Type B pancreatic cell (in vitro differentiated cells): ENCODE results near the gene PRDM5. TPM values are rescaled to one million over a fixed set of nuclear protein-coding genes. Genes with fewer than 3 reads are reported as not detected.
"Not testable (repeated sequence)": the region's sequence is repeated elsewhere in the genome, so short reads cannot be mapped to it uniquely, and the experiment has no call there.

ENCODE experiments used
- DNase-seq: peaks from one replicate; pipeline ENCODE4 v3.0.0; 2021; ENCODE audit warnings: mixed read lengths; ENCODE audit not compliant: unreplicated experiment; ENCODE audit errors: extremely low spot score
- H3K27ac Mint-ChIP-seq: 2 replicates; pipeline ENCODE4 v1.8.0; 2021; ENCODE audit warnings: mild to moderate bottlenecking, mixed read lengths
- H3K27me3 Mint-ChIP-seq: 2 replicates; pipeline ENCODE4 v1.8.0; 2021; ENCODE audit warnings: mixed read lengths
- H3K36me3 Mint-ChIP-seq: 2 replicates; pipeline ENCODE4 v1.8.0; 2021; ENCODE audit warnings: mixed read lengths
- H3K4me1 Mint-ChIP-seq: one replicate; pipeline ENCODE4 v1.8.0; 2021; ENCODE audit warnings: mixed read lengths; ENCODE audit not compliant: unreplicated experiment
- H3K4me3 Mint-ChIP-seq: 2 replicates; pipeline ENCODE4 v1.8.0; 2021; ENCODE audit warnings: mild to moderate bottlenecking, mixed read lengths
- H3K9me3 Mint-ChIP-seq: 2 replicates; pipeline ENCODE4 v1.8.0; 2021; ENCODE audit warnings: mixed read lengths
- total RNA-seq: library from RNA; stranded (reverse); gene quantifications from 2 replicates; pipeline ENCODE4 v1.2.1, GENCODE V29; 2021; ENCODE audit warnings: low replicate concordance
- TF ChIP-seq, protein P1 (sequence below): fragments of 200-600 bp; sonication (generic); conservative IDR thresholded peaks from 2 replicates; pipeline ENCODE4 v1.5.0; 2021; ENCODE audit warnings: antibody characterized with exemption, mild to moderate bottlenecking

The PRDM5 gene
- total RNA-seq, 1 donor from 2014 or later = 15.7 TPM

DNA sequence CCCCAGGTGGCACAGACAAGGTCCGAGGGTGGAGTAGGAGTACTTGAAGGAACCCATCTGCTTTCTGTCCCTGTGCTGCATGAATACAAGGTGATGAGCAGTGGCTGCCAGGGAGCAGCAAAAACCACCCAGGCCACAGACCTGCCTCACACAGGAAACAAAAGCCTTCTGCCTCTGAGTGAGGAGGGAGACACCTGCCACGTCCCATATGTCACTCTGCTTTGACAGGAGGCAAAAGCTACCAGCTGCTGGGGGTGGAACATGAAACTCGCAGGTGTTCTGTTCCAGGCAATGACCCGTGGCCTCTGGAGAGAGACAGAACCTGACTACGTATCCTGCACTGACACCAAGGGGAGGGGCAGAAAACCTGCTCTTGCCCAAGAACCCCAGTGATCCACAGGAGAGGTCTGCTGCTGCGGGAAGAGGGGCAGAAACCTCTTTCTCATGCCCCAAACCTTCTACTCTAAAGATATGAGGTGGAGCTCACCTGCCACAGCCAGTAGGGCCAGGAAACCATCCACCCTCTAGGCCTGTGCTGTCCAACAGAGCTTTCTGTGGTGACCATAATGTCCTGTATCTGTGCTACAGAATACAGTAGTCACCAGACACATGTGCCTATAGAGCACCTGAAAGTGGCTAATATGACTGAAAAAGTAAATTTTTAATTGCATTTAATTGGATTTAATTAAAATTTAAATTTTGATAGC, 172.9 kb downstream of the PRDM5 start:
- H3K9me3 Mint-ChIP-seq = no peaks in the 10 kb centered on the region
- no peaks in the 10 kb centered on the region for H3K4me1 Mint-ChIP-seq

DNA sequence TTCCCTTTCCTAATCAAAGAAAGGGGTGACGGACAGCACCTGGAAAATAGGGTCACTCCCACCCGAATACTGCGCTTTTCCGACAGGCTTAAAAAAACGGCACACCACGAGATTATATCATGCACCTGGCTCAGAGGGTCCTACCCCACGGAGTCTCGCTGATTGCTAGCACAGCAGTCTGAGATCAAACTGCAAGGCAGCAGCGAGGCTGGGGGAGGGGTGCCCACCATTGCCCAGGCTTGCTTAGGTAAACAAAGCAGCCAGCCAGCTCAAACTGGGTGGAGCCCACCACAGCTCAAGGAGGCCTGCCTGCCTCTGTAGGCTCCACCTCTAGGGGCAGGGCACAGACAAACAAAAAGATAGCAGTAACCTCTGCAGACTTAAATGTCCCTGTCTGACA, 180.9 kb downstream of the PRDM5 start:
- H3K9me3 Mint-ChIP-seq = peaks cover 10% of the 10 kb centered on the region
- not testable (repeated sequence) for H3K36me3 Mint-ChIP-seq, H3K4me1 Mint-ChIP-seq, H3K27me3 Mint-ChIP-seq, DNase-seq, H3K27ac Mint-ChIP-seq, H3K4me3 Mint-ChIP-seq

More for the DNA sequence above, 172.9 kb downstream of the PRDM5 start:
- Mint-ChIP-seq H3K4me3 (no peak overlapping the region), H3K27ac (no peak overlapping the region), H3K27me3 (no peaks in the 10 kb centered on the region), H3K36me3 (peaks cover 22% of the 10 kb centered on the region)
- TF ChIP-seq, protein P1, sequence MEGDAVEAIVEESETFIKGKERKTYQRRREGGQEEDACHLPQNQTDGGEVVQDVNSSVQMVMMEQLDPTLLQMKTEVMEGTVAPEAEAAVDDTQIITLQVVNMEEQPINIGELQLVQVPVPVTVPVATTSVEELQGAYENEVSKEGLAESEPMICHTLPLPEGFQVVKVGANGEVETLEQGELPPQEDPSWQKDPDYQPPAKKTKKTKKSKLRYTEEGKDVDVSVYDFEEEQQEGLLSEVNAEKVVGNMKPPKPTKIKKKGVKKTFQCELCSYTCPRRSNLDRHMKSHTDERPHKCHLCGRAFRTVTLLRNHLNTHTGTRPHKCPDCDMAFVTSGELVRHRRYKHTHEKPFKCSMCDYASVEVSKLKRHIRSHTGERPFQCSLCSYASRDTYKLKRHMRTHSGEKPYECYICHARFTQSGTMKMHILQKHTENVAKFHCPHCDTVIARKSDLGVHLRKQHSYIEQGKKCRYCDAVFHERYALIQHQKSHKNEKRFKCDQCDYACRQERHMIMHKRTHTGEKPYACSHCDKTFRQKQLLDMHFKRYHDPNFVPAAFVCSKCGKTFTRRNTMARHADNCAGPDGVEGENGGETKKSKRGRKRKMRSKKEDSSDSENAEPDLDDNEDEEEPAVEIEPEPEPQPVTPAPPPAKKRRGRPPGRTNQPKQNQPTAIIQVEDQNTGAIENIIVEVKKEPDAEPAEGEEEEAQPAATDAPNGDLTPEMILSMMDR = no peak
- no peak for DNase-seq

DNA sequence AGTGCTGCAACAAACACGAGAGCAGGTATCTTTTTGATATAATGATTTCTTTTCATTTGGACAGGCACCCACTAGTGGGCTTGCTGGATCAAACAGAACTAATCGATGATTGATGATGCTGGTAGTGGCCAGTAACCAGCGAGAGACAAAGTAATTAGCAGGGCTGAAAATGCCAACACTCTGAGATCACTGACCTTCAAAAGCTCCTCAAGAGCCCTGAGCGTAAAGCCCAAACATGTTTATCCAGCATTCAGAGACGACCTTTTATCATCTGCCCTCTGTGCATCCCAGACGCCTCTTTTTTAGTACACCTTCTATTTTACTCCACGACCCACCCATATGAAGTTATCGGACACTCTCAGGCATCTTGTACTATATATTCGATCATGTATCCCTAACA, 186.2 kb downstream of the PRDM5 start:
- Mint-ChIP-seq H3K27ac (no peak overlapping the region), H3K4me3 (no peak overlapping the region)
- TF ChIP-seq, protein P1 = no peak

DNA sequence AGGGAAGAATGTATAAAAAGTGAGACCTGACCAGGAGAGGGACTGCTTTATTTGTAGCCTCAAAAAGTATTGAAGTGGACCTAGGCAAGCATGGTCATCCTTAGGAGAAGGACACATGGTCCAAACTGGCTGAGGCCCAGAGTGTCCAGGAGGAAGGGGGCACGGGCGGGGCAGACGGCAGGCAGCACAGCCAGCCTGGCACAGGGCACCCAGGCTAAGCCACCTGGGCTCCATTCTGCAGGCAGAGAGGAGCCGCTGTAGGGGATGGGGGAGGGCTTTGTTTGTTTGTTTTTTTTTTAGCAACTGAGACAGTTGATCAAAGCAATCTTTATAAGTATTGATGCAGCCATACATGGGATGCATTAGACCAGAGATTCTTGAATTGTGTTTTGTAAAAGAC, 188.6 kb downstream of the PRDM5 start:
- Mint-ChIP-seq H3K27me3 (no peaks in the 10 kb centered on the region), H3K9me3 (no peaks in the 10 kb centered on the region), H3K4me3 (no peak overlapping the region), H3K27ac (no peak overlapping the region), H3K36me3 (no peaks in the 10 kb centered on the region), H3K4me1 (peaks cover 4% of the 10 kb centered on the region)
- TF ChIP-seq, protein P1 = no peak
- no peak for DNase-seq

More for the DNA sequence above, 186.2 kb downstream of the PRDM5 start:
- Mint-ChIP-seq H3K36me3 (peaks cover 5% of the 10 kb centered on the region), H3K27me3 (no peaks in the 10 kb centered on the region), H3K9me3 (peaks cover 10% of the 10 kb centered on the region), H3K4me1 (peaks cover 4% of the 10 kb centered on the region)
- DNase-seq = no peak

DNA sequence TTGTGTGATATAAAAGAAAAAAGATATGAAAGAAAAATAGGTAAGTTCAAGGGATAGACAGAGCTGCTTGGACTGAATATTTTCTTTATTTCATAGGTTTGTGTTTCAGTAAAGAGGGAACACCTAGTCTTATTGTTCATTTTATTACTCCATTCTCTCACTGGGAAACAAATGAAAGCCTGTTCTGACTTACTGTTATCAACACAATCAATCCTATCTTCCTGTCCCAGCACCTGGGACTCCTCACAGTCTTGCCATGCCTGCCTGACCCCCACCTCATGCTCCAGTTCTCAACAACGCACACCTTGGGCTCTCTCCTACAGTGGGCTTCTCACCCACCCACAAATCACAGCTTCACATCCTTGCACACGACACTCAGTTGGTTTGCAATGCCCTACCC, 189.5 kb downstream of the PRDM5 start:
- Mint-ChIP-seq H3K27ac (no peak overlapping the region), H3K36me3 (no peaks in the 10 kb centered on the region), H3K27me3 (no peaks in the 10 kb centered on the region), H3K4me3 (no peak overlapping the region), H3K4me1 (peaks cover 4% of the 10 kb centered on the region), H3K9me3 (no peaks in the 10 kb centered on the region)
- DNase-seq = no peak
- TF ChIP-seq, protein P1 = no peak

DNA sequence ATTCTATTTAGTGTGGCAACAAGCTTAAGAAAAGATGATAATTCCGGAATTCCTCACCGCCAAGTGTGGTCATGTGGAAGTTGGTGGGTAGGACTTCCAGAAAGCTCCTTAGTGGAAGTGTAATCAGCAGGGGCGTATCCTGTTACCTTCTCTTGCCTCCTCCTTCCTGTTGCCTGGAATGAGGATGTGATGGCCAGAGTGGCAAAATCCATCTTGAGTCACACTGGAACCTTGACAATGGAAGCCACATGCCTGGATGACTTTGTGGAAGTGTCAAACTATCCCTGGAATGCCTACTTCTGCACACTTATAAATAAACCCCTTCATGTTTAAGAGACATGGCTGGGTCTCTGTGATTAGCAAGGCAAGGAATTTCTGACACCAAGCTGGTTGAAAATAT, 191.0 kb downstream of the PRDM5 start:
- H3K4me1 Mint-ChIP-seq = peaks cover 8% of the 10 kb centered on the region
- TF ChIP-seq, protein P1 = no peak

More for the DNA sequence above, 191.0 kb downstream of the PRDM5 start:
- no peaks in the 10 kb centered on the region for H3K9me3 Mint-ChIP-seq
- H3K4me3 Mint-ChIP-seq = no peak overlapping the region
- no peaks in the 10 kb centered on the region for H3K36me3 Mint-ChIP-seq
- no peak overlapping the region for H3K27ac Mint-ChIP-seq
- no peaks in the 10 kb centered on the region for H3K27me3 Mint-ChIP-seq
- DNase-seq = no peak
